Mesendoderm (in vitro differentiated cells): Measurements from ENCODE around the gene TJP3.
A peak's percentile ranks its signal among the peaks of the same experiment; 100 is the strongest.

ENCODE experiments used
- DNase-seq: peaks from one replicate; pipeline ENCODE4 v3.0.0; 2013
- H2AK5ac ChIP-seq: 2 replicates; pipeline ENCODE4 v1.6.1; 2013; ENCODE audit warnings: low read length, inconsistent platforms
- H2BK120ac ChIP-seq: 2 replicates; pipeline ENCODE4 v1.6.1; 2013; ENCODE audit warnings: low read depth, mild to moderate bottlenecking, low read length, moderate library complexity, mixed read lengths
- H2BK15ac ChIP-seq: replicated peaks from 2 replicates; pipeline ENCODE4 v1.6.1; 2013; ENCODE audit warnings: low read depth, mild to moderate bottlenecking, moderate library complexity
- H2BK5ac ChIP-seq: 2 replicates; pipeline ENCODE4 v1.6.1; 2013; ENCODE audit warnings: low read length, inconsistent platforms
- H3K18ac ChIP-seq: 2 replicates; pipeline ENCODE4 v1.6.1; 2013; ENCODE audit warnings: mild to moderate bottlenecking, low read length, mixed read lengths
- H3K23ac ChIP-seq: one replicate; pipeline ENCODE4 v1.6.1; 2013; ENCODE audit warnings: low read length
- H3K27ac ChIP-seq: 2 replicates; pipeline ENCODE4 v1.5.1; 2013; ENCODE audit warnings: low read depth, mild to moderate bottlenecking, inconsistent platforms, low read length, moderate library complexity
- H3K27me3 ChIP-seq: 2 replicates; pipeline ENCODE4 v1.6.1; 2013; ENCODE audit warnings: low read length, control low read depth, mild to moderate bottlenecking, inconsistent platforms; ENCODE audit not compliant: insufficient read depth, poor library complexity
- H3K36me3 ChIP-seq: 2 replicates; pipeline ENCODE4 v1.6.1; 2013; ENCODE audit warnings: low read length, inconsistent platforms; ENCODE audit not compliant: control insufficient read depth, insufficient read depth
- H3K4ac ChIP-seq: one replicate; pipeline ENCODE4 v1.6.1; 2013; ENCODE audit warnings: low read depth, mild to moderate bottlenecking, low read length, moderate library complexity
- H3K4me1 ChIP-seq: 2 replicates; pipeline ENCODE4 v1.6.1; 2013; ENCODE audit warnings: low read depth, low read length, inconsistent platforms; ENCODE audit not compliant: control insufficient read depth
- H3K4me2 ChIP-seq: 2 replicates; pipeline ENCODE4 v1.6.1; 2013; ENCODE audit warnings: low read length
- H3K4me3 ChIP-seq: 2 replicates; pipeline ENCODE4 v1.5.1; 2013; ENCODE audit warnings: mild to moderate bottlenecking, low read length
- H3K56ac ChIP-seq: one replicate; pipeline ENCODE4 v1.6.1; 2013; ENCODE audit warnings: low read length
- H3K79me1 ChIP-seq: 2 replicates; pipeline ENCODE4 v1.6.1; 2013; ENCODE audit warnings: low read length, inconsistent platforms
- H3K79me2 ChIP-seq: 2 replicates; pipeline ENCODE4 v1.6.1; 2013; ENCODE audit warnings: mild to moderate bottlenecking, low read length; ENCODE audit not compliant: control insufficient read depth, insufficient read depth
- H3K9ac ChIP-seq: 2 replicates; pipeline ENCODE4 v1.6.1; 2013; ENCODE audit warnings: low read length, inconsistent platforms
- H4K5ac ChIP-seq: one replicate; pipeline ENCODE4 v1.6.1; 2013; ENCODE audit warnings: low read length
- H4K8ac ChIP-seq: one replicate; pipeline ENCODE4 v1.6.1; 2013; ENCODE audit warnings: low read depth, mild to moderate bottlenecking, control low read depth, low read length, moderate library complexity
- WGBS: extraction: QIAGEN DNeasy Blood & Tissue Kit; methylation state at CpG from one replicate; pipeline ENCODE4 v1.1.7; 2013; ENCODE audit warnings: low lambda C conversion rate, missing lambda C conversion rate; ENCODE audit not compliant: insufficient coverage; ENCODE audit errors: extremely low coverage; 5-methylcytosine and 5-hydroxymethylcytosine counted together

TJP3 gene

DNA sequence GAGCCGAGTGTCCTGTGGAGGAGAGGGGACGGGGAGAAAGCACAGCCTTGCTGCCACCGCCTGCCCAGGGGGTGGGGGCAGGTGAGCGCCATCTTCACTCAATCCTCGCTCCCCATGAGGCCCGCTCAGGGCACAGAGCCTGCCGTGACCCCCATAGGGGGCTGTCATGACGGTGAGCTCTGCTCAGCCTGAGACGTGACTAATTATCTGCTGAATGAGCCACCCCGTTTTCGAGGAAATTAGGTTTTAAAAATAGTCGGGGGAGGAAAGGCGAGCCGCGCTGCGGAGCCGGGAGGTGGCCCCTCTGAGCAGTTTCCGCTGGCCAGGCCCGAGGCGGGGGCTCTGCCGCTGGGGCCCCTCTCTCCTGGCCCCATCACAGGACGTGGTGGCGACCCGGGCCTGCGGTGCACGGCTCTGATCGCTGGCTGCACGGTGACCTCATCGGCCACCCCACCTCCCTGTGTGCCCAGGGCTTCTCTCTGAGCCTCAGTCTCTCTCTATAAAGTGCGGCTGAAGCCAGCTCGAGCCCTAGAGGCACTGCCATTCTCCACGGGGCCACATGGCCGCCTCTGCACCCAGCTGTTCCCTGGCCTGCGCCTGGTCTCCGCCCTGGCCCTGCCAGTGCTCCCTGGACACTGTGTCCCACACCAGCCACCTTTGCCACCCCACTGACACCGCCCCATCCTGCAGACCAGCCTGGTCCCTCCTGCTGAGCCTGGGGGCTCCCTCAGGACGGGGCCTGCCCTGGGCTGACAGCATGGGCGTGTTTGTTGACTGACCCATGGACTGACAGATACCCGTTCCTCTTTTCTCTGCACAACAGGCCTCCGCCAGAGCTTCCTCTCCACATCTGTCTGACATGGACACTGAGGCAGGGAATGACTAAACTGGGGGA lies 36.3 kb upstream of the TJP3 start:
- no peaks in the 10 kb centered on the region for H3K27me3 ChIP-seq
- H3K18ac ChIP-seq, result peak overlapping the region; percentile 15
- H3K79me1 ChIP-seq, result peaks cover 6% of the 10 kb centered on the region
- H2BK15ac ChIP-seq, result no peak overlapping the region
- no peak overlapping the region for H3K27ac ChIP-seq
- H3K4me3 ChIP-seq, result no peak overlapping the region
- H4K8ac ChIP-seq, result no peak overlapping the region
- no peak overlapping the region for H2AK5ac ChIP-seq
- no peak overlapping the region for H2BK120ac ChIP-seq
- no peak overlapping the region for H3K4ac ChIP-seq
- H3K4me1 ChIP-seq, result peaks cover 2% of the 10 kb centered on the region
- H3K36me3 ChIP-seq, result no peaks in the 10 kb centered on the region
- no peak overlapping the region for H4K5ac ChIP-seq
- H3K4me2 ChIP-seq, result no peak overlapping the region
- H3K79me2 ChIP-seq, result peaks cover 1% of the 10 kb centered on the region
- no peak overlapping the region for H3K23ac ChIP-seq
- H3K56ac ChIP-seq, result peak overlapping the region; percentile 49
- H2BK5ac ChIP-seq, result no peak overlapping the region
- peak overlapping the region; percentile 42 for H3K9ac ChIP-seq
- DNase-seq, result no peak
- WGBS, result no CpG with 5 or more reads among the region's 40 CpGs

DNA sequence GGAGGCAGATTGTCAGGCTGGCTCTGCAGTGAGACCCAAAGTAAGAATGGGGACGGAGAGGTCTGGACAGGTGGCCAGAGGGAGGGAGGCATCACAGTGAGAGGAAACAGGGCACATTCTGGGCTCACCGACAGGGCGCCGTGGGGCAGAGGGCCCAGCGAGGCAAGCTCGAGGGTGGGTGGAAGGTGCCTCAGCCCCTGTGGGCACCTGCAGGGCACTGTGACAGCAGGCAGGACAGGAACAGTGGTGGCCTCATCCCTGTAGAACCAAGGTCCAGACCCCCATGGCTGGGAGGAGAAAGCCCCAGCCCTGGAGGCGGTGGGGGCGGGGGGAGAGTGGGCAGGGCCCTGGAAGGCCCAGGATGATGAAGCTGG lies 35.6 kb upstream of the TJP3 start:
- no peak overlapping the region for H3K27ac ChIP-seq

DNA sequence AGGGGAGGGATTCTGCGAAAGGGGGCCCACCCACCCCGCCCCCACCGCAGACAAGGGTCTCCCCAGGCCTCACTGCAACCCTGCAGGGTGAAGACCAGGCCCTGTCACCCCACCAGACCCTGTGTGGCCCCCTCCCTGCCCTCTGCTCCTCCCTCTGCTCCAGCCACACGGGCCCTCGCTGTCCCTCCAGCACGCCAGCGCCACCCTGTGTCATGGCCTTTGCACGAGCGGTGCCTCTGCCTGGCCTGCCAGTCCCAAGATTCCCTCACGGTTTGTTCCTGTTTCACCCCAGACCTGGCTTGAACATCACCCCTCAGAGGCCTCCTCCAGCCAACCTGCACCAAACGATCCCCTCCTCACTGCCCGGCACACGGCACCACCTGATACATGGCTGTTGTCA lies 35.2 kb upstream of the TJP3 start:
- Histone ChIP-seq H3K27me3 (no peaks in the 10 kb centered on the region), H3K36me3 (no peaks in the 10 kb centered on the region), H3K56ac (no peak overlapping the region), H2BK15ac (no peak overlapping the region), H3K23ac (no peak overlapping the region), H3K4me1 (peaks cover 2% of the 10 kb centered on the region), H4K8ac (no peak overlapping the region), H3K79me2 (peaks cover 1% of the 10 kb centered on the region), H3K9ac (no peak overlapping the region), H2BK120ac (no peak overlapping the region), H3K18ac (no peak overlapping the region), H3K4ac (no peak overlapping the region), H4K5ac (no peak overlapping the region), H2BK5ac (no peak overlapping the region), H3K4me2 (no peak overlapping the region), H3K4me3 (no peak overlapping the region), H3K27ac (no peak overlapping the region), H2AK5ac (no peak overlapping the region), H3K79me1 (peaks cover 6% of the 10 kb centered on the region)
- peak; percentile 33 for DNase-seq
- WGBS, result no CpG with 5 or more reads among the region's 13 CpGs

More for the DNA sequence above, 35.6 kb upstream of the TJP3 start:
- Histone ChIP-seq H3K4me2 (no peak overlapping the region), H3K79me2 (peaks cover 1% of the 10 kb centered on the region), H3K4me3 (no peak overlapping the region), H3K18ac (no peak overlapping the region), H4K5ac (no peak overlapping the region), H3K56ac (no peak overlapping the region), H4K8ac (no peak overlapping the region), H3K23ac (no peak overlapping the region), H2AK5ac (no peak overlapping the region), H3K4ac (no peak overlapping the region), H3K9ac (no peak overlapping the region), H2BK5ac (no peak overlapping the region), H2BK120ac (no peak overlapping the region), H3K27me3 (no peaks in the 10 kb centered on the region), H3K36me3 (no peaks in the 10 kb centered on the region), H2BK15ac (no peak overlapping the region), H3K4me1 (peaks cover 2% of the 10 kb centered on the region), H3K79me1 (peaks cover 6% of the 10 kb centered on the region)
- DNase-seq, result no peak
- no CpG with 5 or more reads among the region's 8 CpGs for WGBS

- H2BK15ac ChIP-seq, result no peak overlapping the region
- no peak overlapping the region for H3K4ac ChIP-seq
- H3K4me1 ChIP-seq, result peaks cover 2% of the 10 kb centered on the region
- H3K9ac ChIP-seq, result no peak overlapping the region
- H2AK5ac ChIP-seq, result no peak overlapping the region
- DNase-seq, result no peak
- H3K27me3 ChIP-seq, result no peaks in the 10 kb centered on the region
- no peak overlapping the region for H3K4me2 ChIP-seq
- H3K56ac ChIP-seq, result no peak overlapping the region
- H3K36me3 ChIP-seq, result no peaks in the 10 kb centered on the region
- H4K5ac ChIP-seq, result no peak overlapping the region
- H2BK120ac ChIP-seq, result no peak overlapping the region
- H2BK5ac ChIP-seq, result no peak overlapping the region
- no CpG with 5 or more reads among the region's 34 CpGs for WGBS
- H3K27ac ChIP-seq, result no peak overlapping the region
- H3K4me3 ChIP-seq, result no peak overlapping the region
- H4K8ac ChIP-seq, result no peak overlapping the region
- peaks cover 1% of the 10 kb centered on the region for H3K79me2 ChIP-seq
- H3K23ac ChIP-seq, result no peak overlapping the region
- peaks cover 6% of the 10 kb centered on the region for H3K79me1 ChIP-seq
- no peak overlapping the region for H3K18ac ChIP-seq
Observed at GRCh38 chr19:3673506-3674439, 34.4 kb upstream of the TJP3 start.

- no CpG with 5 or more reads among the region's 13 CpGs for WGBS
- no peak overlapping the region for H4K8ac ChIP-seq
- no peak overlapping the region for H3K4me3 ChIP-seq
Observed at GRCh38 chr19:3674784-3675543, 33.2 kb upstream of the TJP3 start.

More at GRCh38 chr19:3674784-3675543, 33.2 kb upstream of the TJP3 start:
- Histone ChIP-seq H2BK5ac (no peak overlapping the region), H3K4me1 (peaks cover 2% of the 10 kb centered on the region), H3K18ac (no peak overlapping the region), H3K23ac (no peak overlapping the region), H3K4ac (no peak overlapping the region), H3K79me1 (peaks cover 8% of the 10 kb centered on the region), H3K9ac (no peak overlapping the region), H3K36me3 (no peaks in the 10 kb centered on the region), H2AK5ac (no peak overlapping the region), H4K5ac (no peak overlapping the region), H3K27me3 (no peaks in the 10 kb centered on the region), H2BK120ac (no peak overlapping the region), H3K79me2 (peaks cover 1% of the 10 kb centered on the region), H3K27ac (no peak overlapping the region), H3K4me2 (no peak overlapping the region), H2BK15ac (no peak overlapping the region), H3K56ac (no peak overlapping the region)
- DNase-seq, result no peak
